OCI-LY7 (cell line): ENCODE data around the gene ASPDH. TPM values are rescaled to one million over a fixed set of nuclear protein-coding genes. Genes with fewer than 3 reads are reported as not detected.

ENCODE experiments used
- BruUV-seq: library from RNA; stranded (reverse); fragments of 400-500 nt; replicated peaks from 2 replicates; lab custom pipeline; 2021; lab: Mats Ljungman, UMichigan
- CTCF ChIA-PET: fragments of 300-600 bp; sonication (Branson Sonifier 250); formaldehyde crosslinking; loops from one replicate; lab custom pipeline; 2022; ENCODE audit warnings: antibody characterized with exemption; ENCODE audit not compliant: unreplicated experiment; lab: Charles Lee
- POLR2A ChIA-PET: fragments of 300-600 bp; sonication (Branson Sonifier 250); formaldehyde crosslinking; loops from one replicate; lab custom pipeline; 2022; ENCODE audit warnings: antibody characterized with exemption; lab: Charles Lee
- DNase-seq: peaks from one replicate; pipeline ENCODE4 v3.0.0-alpha.2; 2015; ENCODE audit warnings: low spot score
- H2AFZ ChIP-seq: fragments of 200-600 bp; sonication (generic), shearing (Covaris generic); 2 replicates; pipeline ENCODE4 v1.6.1; 2014; ENCODE audit warnings: mild to moderate bottlenecking, antibody characterized with exemption, low read length, moderate library complexity
- H3K27ac ChIP-seq: fragments of 200-600 bp; sonication (generic); 2 replicates; pipeline ENCODE4 v1.5.1; 2014; ENCODE audit warnings: mixed run types, low read depth, mild to moderate bottlenecking, moderate library complexity, low read length, inconsistent platforms; ENCODE audit not compliant: poor library complexity, severe bottlenecking
- H3K36me3 ChIP-seq: fragments of 200-600 bp; sonication (generic); 2 replicates; pipeline ENCODE4 v1.6.1; 2014; ENCODE audit warnings: mild to moderate bottlenecking, antibody characterized with exemption, low read length, moderate library complexity, mixed read lengths; ENCODE audit not compliant: insufficient read depth
- H3K4me1 ChIP-seq: fragments of 200-600 bp; sonication (generic); 2 replicates; pipeline ENCODE4 v1.5.1; 2014; ENCODE audit warnings: mild to moderate bottlenecking, low read length; ENCODE audit not compliant: insufficient read depth, poor library complexity, severe bottlenecking
- H3K4me2 ChIP-seq: fragments of 200-600 bp; sonication (generic); 2 replicates; pipeline ENCODE4 v1.6.1; 2014; ENCODE audit warnings: mild to moderate bottlenecking, low read length
- H3K4me3 ChIP-seq: fragments of 200-600 bp; sonication (generic); 2 replicates; pipeline ENCODE4 v1.5.1; 2014; ENCODE audit warnings: mild to moderate bottlenecking, low read depth, low read length; ENCODE audit not compliant: poor library complexity, severe bottlenecking
- H3K79me2 ChIP-seq: fragments of 200-600 bp; sonication (generic); 2 replicates; pipeline ENCODE4 v1.6.1; 2016; ENCODE audit warnings: low read depth, mild to moderate bottlenecking, low read length, moderate library complexity, mixed read lengths; ENCODE audit not compliant: insufficient read depth
- H3K9me2 ChIP-seq: fragments of 200-600 bp; sonication (generic); 2 replicates; pipeline ENCODE4 v1.6.1; 2016; ENCODE audit warnings: mild to moderate bottlenecking, low read length, mixed read lengths; ENCODE audit not compliant: insufficient read depth
- H3K9me3 ChIP-seq: fragments of 200-600 bp; sonication (generic); 2 replicates; pipeline ENCODE4 v1.6.1; 2014; ENCODE audit warnings: mild to moderate bottlenecking, mixed run types, low read length, mixed read lengths
- H4K20me1 ChIP-seq: fragments of 200-600 bp; sonication (generic); 2 replicates; pipeline ENCODE4 v1.6.1; 2014; ENCODE audit warnings: mild to moderate bottlenecking, antibody characterized with exemption, low read length, moderate library complexity, mixed read lengths; ENCODE audit not compliant: insufficient read depth
- EZH2phosphoT487 ChIP-seq: fragments of 200-600 bp; sonication (generic); IDR thresholded peaks from 2 replicates; pipeline ENCODE4 v1.6.1; 2018; ENCODE audit warnings: low read depth, borderline replicate concordance, mild to moderate bottlenecking, mixed run types, antibody characterized with exemption, low read length, moderate library complexity, mixed read lengths
- intact Hi-C: fragments of 100-400 bp; cut with micrococcal nuclease; formaldehyde crosslinking; loops from one replicate; pipeline ENCODE4 v1.10.0; 2022; ENCODE audit not compliant: unreplicated experiment
- total RNA-seq, 2 experiments: library from RNA; depleted of rRNA in 1 of 2; stranded (reverse); fragments of >200 nt in 1 of 2; shearing (Covaris generic) in 1 of 2; gene quantifications; 2 replicates each; pipeline ENCODE4 v1.2.3, GENCODE V29; 2014 to 2022
- TF ChIP-seq, protein P1 (sequence below): fragments of 200-600 bp; sonication (generic); conservative IDR thresholded peaks from 2 replicates; pipeline ENCODE4 v1.5.1; 2014; ENCODE audit warnings: mild to moderate bottlenecking, antibody characterized with exemption, low read length, moderate library complexity, mixed read lengths

Gene ASPDH
- total RNA-seq, 2 experiments from 2014 or later = not detected

DNA sequence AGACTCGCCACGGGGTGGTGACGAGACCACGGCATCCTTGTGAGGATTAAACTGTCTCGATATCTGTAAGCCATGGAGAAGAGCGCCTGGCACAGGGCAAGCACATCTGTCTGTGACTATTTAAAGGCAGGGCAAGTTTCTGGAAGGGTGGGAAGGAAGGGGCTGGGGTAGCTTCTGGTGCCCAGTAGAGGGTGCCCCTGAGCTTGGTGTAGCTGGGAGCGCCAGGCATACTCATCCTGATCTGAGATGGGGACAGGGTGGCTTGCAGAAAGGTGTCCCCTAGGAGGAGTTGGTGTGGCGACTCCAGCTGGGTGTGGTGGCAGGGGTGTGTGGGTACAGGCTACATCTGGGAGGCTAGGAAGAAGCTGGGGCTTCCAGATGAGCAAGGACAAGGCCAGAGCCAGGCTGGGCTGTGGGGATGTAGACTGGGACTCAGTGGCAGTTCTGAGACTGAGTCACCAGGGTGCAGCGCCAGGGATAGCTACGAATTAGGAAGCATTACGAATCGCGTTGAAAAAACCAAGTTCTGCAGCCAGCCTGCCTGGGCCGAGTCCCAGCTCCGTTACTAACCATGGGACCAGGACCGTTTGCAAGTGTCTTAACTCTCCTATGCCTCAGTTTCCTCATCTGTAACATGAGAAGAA is 23.1 kb upstream of the ASPDH start:
- POLR2A ChIA-PET = no interaction called here
- H3K9me3 ChIP-seq = no peaks in the 10 kb centered on the region
- CTCF ChIA-PET = no interaction called here
- intact Hi-C loops = loop anchor here (5.0 kb wide), 1 partner anchor 246 kb away; no protein-coding TSS in a partner anchor
- no peak overlapping the region for H3K27ac ChIP-seq
- no peaks in the 10 kb centered on the region for H3K36me3 ChIP-seq
- no peak overlapping the region for H3K4me3 ChIP-seq
- no TSS peak for BruUV-seq
- H4K20me1 ChIP-seq = no peaks in the 10 kb centered on the region
- no peak overlapping the region for H2AFZ ChIP-seq
- no peak overlapping the region for H3K4me2 ChIP-seq
- DNase-seq = no peak
- TF ChIP-seq EZH2phosphoT487 = no peak
- TF ChIP-seq, protein P1, sequence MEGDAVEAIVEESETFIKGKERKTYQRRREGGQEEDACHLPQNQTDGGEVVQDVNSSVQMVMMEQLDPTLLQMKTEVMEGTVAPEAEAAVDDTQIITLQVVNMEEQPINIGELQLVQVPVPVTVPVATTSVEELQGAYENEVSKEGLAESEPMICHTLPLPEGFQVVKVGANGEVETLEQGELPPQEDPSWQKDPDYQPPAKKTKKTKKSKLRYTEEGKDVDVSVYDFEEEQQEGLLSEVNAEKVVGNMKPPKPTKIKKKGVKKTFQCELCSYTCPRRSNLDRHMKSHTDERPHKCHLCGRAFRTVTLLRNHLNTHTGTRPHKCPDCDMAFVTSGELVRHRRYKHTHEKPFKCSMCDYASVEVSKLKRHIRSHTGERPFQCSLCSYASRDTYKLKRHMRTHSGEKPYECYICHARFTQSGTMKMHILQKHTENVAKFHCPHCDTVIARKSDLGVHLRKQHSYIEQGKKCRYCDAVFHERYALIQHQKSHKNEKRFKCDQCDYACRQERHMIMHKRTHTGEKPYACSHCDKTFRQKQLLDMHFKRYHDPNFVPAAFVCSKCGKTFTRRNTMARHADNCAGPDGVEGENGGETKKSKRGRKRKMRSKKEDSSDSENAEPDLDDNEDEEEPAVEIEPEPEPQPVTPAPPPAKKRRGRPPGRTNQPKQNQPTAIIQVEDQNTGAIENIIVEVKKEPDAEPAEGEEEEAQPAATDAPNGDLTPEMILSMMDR = peak; percentile 42
- no peaks in the 10 kb centered on the region for H3K9me2 ChIP-seq
- no peaks in the 10 kb centered on the region for H3K79me2 ChIP-seq
- H3K4me1 ChIP-seq = no peaks in the 10 kb centered on the region

GRCh38 chr19:50535672-50536187 is 22.0 kb upstream of the ASPDH start:
- no peak overlapping the region for H3K4me3 ChIP-seq
- no peak for DNase-seq
- no peak overlapping the region for H2AFZ ChIP-seq
- H3K4me2 ChIP-seq = no peak overlapping the region
- no TSS peak for BruUV-seq
- intact Hi-C loops = loop anchor here (5.0 kb wide), 1 partner anchor 247 kb away; no protein-coding TSS in a partner anchor
- H3K36me3 ChIP-seq = no peaks in the 10 kb centered on the region
- CTCF ChIA-PET = interaction anchor here (0.6 kb wide), 1 partner anchor 167 kb away, joined by 3 read pairs; no protein-coding TSS in a partner anchor
- no peak for TF ChIP-seq EZH2phosphoT487
- TF ChIP-seq, protein P1 = no peak
- no peak overlapping the region for H3K27ac ChIP-seq
- H3K79me2 ChIP-seq = no peaks in the 10 kb centered on the region
- POLR2A ChIA-PET = no interaction called here
- no peaks in the 10 kb centered on the region for H3K9me3 ChIP-seq
- H3K4me1 ChIP-seq = no peaks in the 10 kb centered on the region
- no peaks in the 10 kb centered on the region for H4K20me1 ChIP-seq
- no peaks in the 10 kb centered on the region for H3K9me2 ChIP-seq

DNA sequence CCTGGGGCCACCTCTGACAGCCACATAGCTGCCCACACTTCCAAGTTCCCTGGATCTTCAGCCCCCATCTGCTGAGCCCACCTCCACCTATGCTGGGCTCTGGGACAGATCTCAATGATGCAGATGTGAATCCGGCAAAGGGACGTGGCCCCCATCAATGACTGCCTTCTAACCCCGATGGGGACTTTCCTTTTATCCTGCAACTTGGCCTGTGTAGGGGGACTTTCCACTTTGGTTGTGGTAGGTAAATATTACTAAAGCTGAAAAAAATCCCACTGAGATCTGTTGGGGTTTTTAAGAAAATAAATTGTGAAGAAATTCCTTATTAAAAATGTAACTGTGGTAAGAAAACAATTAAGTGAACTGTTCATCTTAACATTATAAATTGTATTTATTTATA is 20.8 kb upstream of the ASPDH start:
- no TSS peak for BruUV-seq
- H3K4me3 ChIP-seq = no peak overlapping the region
- no peaks in the 10 kb centered on the region for H3K4me1 ChIP-seq
- TF ChIP-seq EZH2phosphoT487 = no peak
- TF ChIP-seq, protein P1 = no peak
- H2AFZ ChIP-seq = no peak overlapping the region
- H3K4me2 ChIP-seq = no peak overlapping the region
- H3K79me2 ChIP-seq = no peaks in the 10 kb centered on the region
- no peaks in the 10 kb centered on the region for H3K9me3 ChIP-seq
- no peak overlapping the region for H3K27ac ChIP-seq
- intact Hi-C loops = no loop called here
- POLR2A ChIA-PET = no interaction called here
- CTCF ChIA-PET = no interaction called here
- H3K36me3 ChIP-seq = no peaks in the 10 kb centered on the region
- DNase-seq = no peak
- H4K20me1 ChIP-seq = no peaks in the 10 kb centered on the region
- no peaks in the 10 kb centered on the region for H3K9me2 ChIP-seq
